Measurements from ENCODE around the gene AP1AR. TPM values are rescaled to one million over a fixed set of nuclear protein-coding genes. Genes with fewer than 3 reads are reported as not detected.

AP1AR gene
- total RNA-seq, 3 donors from 2014 or later (not counting 1 experiment from before 2014, with no cell fraction given), result 7.5 to 9.4 (median 7.5) TPM

DNA sequence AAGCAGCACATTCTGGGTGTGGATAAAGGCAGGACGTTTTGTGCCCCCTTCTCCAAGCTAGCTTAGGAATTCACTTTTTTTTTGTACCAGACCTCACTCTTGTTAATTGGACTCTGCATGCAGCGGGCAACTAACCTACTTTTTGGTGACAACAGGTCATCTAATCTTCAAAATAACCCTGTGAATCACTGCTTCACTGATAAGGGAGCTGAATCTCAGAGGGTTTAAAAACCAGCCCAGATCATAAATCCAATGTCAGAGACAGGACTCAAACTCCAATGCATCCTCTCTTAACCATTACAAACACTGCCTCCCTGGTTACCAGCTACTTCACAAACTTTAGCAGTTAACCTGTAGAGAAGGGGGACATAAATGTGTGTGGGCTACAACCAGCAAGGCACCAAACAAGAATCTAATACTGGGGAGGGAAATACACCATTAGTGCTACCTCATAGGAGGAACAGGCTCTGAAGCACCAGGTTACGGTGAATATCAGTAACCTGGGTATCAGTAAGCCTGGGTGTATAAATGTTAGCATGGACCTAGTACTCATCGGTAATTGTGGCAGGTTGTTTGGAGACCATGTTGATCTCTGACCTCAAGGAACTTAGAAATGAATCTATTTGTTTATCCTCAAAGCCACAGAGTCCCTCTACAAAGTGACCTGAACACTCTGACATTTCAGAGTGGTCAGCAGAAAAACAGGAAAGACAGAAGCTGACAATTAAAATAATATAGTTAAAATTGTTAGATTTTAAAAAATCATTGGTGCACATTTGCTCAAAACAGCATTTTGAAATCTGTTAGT lies 51.5 kb downstream of the AP1AR start:
- intact Hi-C loops (cut with micrococcal nuclease), result no loop called here
- TF ChIP-seq, protein P1, sequence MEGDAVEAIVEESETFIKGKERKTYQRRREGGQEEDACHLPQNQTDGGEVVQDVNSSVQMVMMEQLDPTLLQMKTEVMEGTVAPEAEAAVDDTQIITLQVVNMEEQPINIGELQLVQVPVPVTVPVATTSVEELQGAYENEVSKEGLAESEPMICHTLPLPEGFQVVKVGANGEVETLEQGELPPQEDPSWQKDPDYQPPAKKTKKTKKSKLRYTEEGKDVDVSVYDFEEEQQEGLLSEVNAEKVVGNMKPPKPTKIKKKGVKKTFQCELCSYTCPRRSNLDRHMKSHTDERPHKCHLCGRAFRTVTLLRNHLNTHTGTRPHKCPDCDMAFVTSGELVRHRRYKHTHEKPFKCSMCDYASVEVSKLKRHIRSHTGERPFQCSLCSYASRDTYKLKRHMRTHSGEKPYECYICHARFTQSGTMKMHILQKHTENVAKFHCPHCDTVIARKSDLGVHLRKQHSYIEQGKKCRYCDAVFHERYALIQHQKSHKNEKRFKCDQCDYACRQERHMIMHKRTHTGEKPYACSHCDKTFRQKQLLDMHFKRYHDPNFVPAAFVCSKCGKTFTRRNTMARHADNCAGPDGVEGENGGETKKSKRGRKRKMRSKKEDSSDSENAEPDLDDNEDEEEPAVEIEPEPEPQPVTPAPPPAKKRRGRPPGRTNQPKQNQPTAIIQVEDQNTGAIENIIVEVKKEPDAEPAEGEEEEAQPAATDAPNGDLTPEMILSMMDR (IDR thresholded peaks at IDR 0.05), result no peak
- Mint-ChIP-seq H3K27ac (peak overlapping the region; percentile 88 to 89), H3K27me3 (ENCODE audit: low read depth in 2 of 2) (no peaks in the 10 kb centered on the region), H3K4me3 (peak overlapping the region; percentile 58), H3K9me3 (no peaks in the 10 kb centered on the region), H3K4me1 (peaks cover 58 to 70% of the 10 kb centered on the region in 2 donors), H3K36me3 (no peaks in the 10 kb centered on the region)
- no peaks in the 10 kb centered on the region for H3K9me3 ChIP-seq (ENCODE audit: control insufficient read depth, insufficient read depth, low read length)
- no peaks in the 10 kb centered on the region for H3K27me3 ChIP-seq (ENCODE audit: control insufficient read depth, insufficient read depth, low read length)
- H3K4me3 ChIP-seq (ENCODE audit: low read length), result no peak overlapping the region
- H3K27ac ChIP-seq (ENCODE audit: low read length), result no peak overlapping the region
- 75% methylated on average over 4 of the region's 4 CpGs for WGBS (ENCODE audit: insufficient coverage)
- H3K4me1 ChIP-seq (ENCODE audit: control insufficient read depth, insufficient read depth, low read length), result peaks cover 35% of the 10 kb centered on the region
- ATAC-seq (no peak), DNase-seq (no peak)
- no peaks in the 10 kb centered on the region for H3K36me3 ChIP-seq (ENCODE audit: control insufficient read depth, insufficient read depth, low read length)

DNA sequence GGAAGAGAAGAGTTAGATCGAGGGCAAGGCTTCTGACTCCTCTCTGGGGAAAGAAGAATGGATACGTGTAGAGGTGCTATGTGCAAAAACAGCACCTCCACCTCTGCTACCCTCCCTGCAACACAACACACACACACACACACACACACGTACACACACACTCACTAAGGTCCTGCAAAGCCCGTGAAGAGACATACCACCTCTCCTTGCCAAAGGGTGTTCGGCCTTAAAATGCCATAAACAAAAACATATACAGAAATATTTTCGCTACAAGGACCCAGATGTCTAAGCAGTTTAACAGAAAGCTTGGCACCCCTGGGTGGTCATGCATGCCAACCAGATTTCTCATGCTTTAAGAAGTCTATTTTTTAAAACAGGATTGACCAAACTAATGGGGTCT lies 52.6 kb downstream of the AP1AR start:
- Histone ChIP-seq H3K4me3 (ENCODE audit: low read length) (no peak overlapping the region), H3K36me3 (ENCODE audit: control insufficient read depth, insufficient read depth, low read length) (no peaks in the 10 kb centered on the region), H3K27me3 (ENCODE audit: control insufficient read depth, insufficient read depth, low read length) (no peaks in the 10 kb centered on the region), H3K27ac (ENCODE audit: low read length) (no peak overlapping the region), H3K4me1 (ENCODE audit: control insufficient read depth, insufficient read depth, low read length) (peaks cover 32% of the 10 kb centered on the region), H3K9me3 (ENCODE audit: control insufficient read depth, insufficient read depth, low read length) (no peaks in the 10 kb centered on the region)
- ATAC-seq (no peak), DNase-seq (peak in 1 of 2 donors; percentile 45)
- Mint-ChIP-seq H3K27me3 (ENCODE audit: low read depth in 2 of 2) (no peaks in the 10 kb centered on the region), H3K9me3 (no peaks in the 10 kb centered on the region), H3K27ac (peak overlapping the region; percentile 88 to 89), H3K36me3 (no peaks in the 10 kb centered on the region), H3K4me1 (peaks cover 64 to 72% of the 10 kb centered on the region in 2 donors), H3K4me3 (peak overlapping the region; percentile 95)
- 3% methylated on average over 4 of the region's 6 CpGs for WGBS (ENCODE audit: insufficient coverage)
- TF ChIP-seq, protein P1 (IDR thresholded peaks at IDR 0.05), result no peak
- intact Hi-C loops (cut with micrococcal nuclease), result no loop called here

DNA sequence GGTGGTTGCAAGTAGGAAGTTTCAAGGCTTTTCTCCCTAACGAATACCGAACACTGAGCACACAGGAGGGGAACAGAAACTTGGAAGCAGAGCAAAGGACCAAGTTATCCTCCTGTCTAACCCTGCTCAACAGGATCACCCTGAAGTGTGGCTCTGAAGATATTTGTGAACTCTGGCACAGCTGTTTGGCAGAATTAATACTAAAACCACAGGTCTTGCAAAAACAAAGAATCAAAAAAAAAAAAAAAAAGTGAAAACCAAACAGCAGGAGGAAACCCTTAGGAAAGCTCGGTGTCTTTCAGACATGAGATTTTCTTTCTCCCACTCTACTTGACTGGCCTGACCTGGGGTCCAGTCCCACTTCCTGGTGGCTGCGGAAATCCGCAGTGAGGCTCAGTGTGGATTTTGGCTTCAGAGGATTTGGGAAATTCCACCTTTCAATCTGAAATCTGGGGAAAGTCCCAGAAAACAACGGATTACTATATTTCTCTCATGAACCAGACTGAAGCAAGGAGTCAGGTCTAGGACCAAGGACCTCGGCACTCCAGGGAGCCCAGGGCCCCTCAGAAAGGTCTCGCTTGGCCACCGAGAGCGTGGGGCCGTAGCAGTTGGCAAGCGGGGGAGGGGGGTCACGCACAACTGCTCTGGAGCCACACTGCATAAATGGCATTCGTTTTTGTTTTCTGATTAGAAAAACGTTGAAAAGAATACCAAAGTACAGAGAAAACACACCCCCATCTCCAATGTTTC lies 53.2 kb downstream of the AP1AR start:
- peak in 1 of 2 donors; percentile 74 for DNase-seq
- peaks cover 69 to 73% of the 10 kb centered on the region in 2 donors for H3K4me1 Mint-ChIP-seq
- WGBS (ENCODE audit: insufficient coverage), result 0% methylated on average over 12 of the region's 15 CpGs

More for the DNA sequence above, 53.2 kb downstream of the AP1AR start:
- intact Hi-C loops (cut with micrococcal nuclease), result loop anchor here (1.0 to 5.0 kb wide), 2 partner anchors 37 to 53 kb away; no protein-coding TSS in a partner anchor
- Histone ChIP-seq H3K27ac (ENCODE audit: low read length) (peak overlapping the region; percentile 67), H3K4me1 (ENCODE audit: control insufficient read depth, insufficient read depth, low read length) (peaks cover 37% of the 10 kb centered on the region), H3K36me3 (ENCODE audit: control insufficient read depth, insufficient read depth, low read length) (no peaks in the 10 kb centered on the region), H3K9me3 (ENCODE audit: control insufficient read depth, insufficient read depth, low read length) (no peaks in the 10 kb centered on the region), H3K4me3 (ENCODE audit: low read length) (peak overlapping the region; percentile 83), H3K27me3 (ENCODE audit: control insufficient read depth, insufficient read depth, low read length) (no peaks in the 10 kb centered on the region)
- TF ChIP-seq, protein P1 (IDR thresholded peaks at IDR 0.05), result no peak
- H3K36me3 Mint-ChIP-seq, result no peaks in the 10 kb centered on the region
- H3K4me3 Mint-ChIP-seq, result peak overlapping the region; percentile 95
- ATAC-seq, result peak in 2 of 3 donors; percentile 4 to 11
- H3K9me3 Mint-ChIP-seq, result no peaks in the 10 kb centered on the region
- H3K27ac Mint-ChIP-seq, result peak overlapping the region; percentile 88 to 89
- no peaks in the 10 kb centered on the region for H3K27me3 Mint-ChIP-seq (ENCODE audit: low read depth in 2 of 2)

All from natural killer cell (primary cell).